ENCODE results near the gene SGIP1.

Gene SGIP1, protein sequence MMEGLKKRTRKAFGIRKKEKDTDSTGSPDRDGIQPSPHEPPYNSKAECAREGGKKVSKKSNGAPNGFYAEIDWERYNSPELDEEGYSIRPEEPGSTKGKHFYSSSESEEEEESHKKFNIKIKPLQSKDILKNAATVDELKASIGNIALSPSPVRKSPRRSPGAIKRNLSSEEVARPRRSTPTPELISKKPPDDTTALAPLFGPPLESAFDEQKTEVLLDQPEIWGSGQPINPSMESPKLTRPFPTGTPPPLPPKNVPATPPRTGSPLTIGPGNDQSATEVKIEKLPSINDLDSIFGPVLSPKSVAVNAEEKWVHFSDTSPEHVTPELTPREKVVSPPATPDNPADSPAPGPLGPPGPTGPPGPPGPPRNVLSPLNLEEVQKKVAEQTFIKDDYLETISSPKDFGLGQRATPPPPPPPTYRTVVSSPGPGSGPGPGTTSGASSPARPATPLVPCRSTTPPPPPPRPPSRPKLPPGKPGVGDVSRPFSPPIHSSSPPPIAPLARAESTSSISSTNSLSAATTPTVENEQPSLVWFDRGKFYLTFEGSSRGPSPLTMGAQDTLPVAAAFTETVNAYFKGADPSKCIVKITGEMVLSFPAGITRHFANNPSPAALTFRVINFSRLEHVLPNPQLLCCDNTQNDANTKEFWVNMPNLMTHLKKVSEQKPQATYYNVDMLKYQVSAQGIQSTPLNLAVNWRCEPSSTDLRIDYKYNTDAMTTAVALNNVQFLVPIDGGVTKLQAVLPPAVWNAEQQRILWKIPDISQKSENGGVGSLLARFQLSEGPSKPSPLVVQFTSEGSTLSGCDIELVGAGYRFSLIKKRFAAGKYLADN
- 0 reads per million in 4 donors for total RNA-seq

DNA sequence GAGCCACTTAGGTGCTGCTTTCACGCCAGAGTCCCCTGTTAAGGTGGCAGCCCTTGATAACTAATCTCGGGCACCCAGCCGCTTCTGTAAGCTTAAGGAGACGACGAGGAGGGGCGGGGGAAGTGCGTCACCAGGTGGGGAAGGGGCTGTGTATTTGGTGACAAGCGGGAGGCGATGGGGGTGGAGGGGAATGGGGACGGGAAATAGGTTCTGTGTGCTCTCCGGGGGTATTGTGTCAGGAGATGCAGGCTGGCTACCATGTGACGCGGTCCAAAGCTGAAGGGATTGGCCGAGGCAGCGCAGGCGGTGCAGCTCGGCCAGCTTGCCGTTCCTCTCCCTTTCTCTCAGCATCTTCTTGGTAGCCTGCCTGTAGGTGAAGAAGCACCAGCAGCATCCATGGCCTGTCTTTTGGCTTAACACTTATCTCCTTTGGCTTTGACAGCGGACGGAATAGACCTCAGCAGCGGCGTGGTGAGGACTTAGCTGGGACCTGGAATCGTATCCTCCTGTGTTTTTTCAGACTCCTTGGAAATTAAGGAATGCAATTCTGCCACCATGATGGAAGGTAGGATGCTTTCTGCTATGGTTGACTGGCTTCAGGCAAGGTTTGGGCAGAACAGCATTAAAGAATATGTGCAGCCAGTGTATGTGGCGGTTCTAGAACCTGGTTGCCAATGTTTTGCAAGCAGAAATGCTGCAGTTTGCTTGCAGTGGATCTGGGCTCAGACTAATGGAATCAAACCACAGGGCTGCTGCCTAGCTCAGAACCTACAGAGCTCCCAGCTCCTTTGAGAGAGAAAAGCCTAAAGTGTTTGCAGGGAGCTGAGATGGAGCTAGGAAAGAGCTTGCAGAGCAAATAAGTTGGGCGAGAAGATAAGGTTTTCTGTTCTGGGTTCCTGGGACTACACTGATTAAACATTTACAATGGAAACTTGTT lies at the start of gene SGIP1:
Gene SGIP1, plus strand, starts transcription at position 350 of the 937 bp plus-strand sequence. Its CDS starts 206 bp downstream, at position 556.
- DNase-seq, result no peak

DNA sequence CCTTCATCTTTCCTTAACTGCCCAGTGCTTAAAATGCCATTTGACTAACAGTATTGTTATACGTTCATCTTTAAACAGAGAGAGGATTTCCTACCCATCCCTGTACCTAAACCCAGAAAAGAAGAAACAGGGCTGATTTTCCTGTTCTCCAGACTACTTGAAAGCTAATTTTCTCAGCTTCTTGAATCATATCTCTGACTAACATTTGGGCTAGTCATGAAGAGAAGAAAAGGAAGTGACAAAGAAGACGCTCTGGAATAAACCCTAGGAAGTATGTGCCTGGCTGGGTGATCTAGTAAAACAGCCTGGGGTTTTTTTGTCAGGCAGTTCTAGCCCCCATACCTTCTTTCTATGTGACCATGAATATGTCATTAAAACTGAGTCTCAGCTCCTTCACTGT lies 44.8 kb upstream of the SGIP1 start:
- DNase-seq, result no peak

DNA sequence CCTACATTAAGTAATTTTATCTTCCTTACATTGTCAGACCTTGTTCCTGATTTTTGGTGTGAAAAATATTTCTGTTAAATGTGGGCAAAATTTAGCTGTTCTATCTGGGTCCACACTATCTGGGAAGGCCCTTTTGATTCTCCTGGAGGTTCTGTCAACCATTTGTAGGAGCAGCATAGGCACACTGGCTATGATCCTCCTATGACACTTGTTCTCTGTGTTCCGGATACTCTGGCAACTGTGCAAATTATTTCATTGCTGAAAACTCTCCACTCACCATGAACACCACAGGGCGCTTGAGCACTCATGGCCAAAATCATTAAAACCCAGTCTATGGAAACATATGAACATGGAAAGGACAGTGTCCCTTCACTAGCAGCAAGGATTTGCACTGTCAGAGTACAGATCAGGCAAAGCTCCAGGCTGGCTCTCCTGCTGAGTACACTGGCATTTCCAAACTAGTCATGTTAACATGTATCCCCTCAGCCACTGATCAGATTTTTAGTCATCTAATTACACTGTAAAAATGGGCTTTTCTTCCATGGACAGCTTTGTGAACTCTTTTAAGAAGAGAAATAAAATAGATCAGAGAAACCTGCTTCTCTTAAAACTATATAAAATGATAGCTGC lies 43.9 kb upstream of the SGIP1 start:
- DNase-seq, result no peak

- no peak for DNase-seq
These were observed 43.1 kb upstream of the SGIP1 start for GRCh38 chr1:66490816-66491215.

DNA sequence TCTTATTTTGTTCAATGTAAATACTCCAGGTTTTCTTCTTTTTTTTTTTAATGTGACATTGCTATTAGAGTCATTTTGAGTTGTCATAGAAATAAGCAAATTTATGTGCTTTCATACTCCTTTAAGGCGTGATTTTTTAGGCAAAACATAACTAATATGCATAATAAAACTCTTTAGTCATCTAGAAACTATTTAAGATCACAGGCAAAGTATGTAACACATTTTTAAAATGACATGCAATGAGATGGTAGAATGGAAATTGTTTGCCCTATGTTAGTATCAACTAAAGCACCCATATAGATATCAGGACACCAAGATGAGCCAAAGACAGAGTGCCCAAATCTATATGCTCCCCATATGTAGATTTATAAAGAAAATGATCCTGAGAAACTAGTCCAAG lies 41.5 kb upstream of the SGIP1 start:
- DNase-seq, result no peak

DNA sequence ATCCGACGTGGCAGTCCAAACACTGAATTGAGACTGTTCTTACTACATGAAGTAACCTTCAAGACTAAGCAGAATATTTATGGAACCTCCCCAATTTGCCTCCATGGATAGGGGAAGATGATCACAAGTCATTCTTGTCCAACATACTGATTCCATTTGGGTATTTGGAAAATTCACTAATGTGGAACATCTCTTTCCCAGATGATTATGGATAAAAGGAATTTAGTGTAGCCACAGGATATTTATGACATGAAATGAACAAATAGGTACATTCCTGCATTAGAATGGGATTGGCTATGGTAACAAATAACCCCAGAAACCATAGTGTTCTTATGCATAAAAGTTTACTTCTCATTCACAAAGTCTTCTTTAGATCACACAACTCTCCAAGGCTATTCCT lies 40.2 kb upstream of the SGIP1 start:
- DNase-seq, result no peak

DNA sequence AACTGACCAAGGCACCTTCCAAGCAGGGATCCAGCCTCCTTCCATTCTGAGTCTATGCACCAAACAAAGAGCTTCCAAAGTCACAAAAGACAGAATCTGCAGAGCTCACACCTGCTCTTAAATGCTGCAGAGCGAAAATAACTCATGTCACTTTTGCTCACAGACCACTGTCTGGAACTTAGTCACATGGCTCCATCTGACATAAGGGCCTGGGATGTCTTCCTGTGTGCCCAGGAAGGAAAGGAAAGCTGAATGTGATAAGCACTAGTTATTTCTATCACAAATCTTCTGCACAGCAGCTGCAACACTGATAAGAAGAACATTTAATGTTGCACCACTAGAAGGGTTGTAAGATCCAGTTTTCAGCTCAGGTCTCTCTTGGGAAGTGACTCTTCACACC lies 39.5 kb upstream of the SGIP1 start:
- DNase-seq, result no peak

GRCh38 chr1:66495495-66495894 lies 38.5 kb upstream of the SGIP1 start:
- no peak for DNase-seq

GRCh38 chr1:66497910-66498309 lies 36.0 kb upstream of the SGIP1 start:
- DNase-seq, result no peak

GRCh38 chr1:66500301-66500700 lies 33.7 kb upstream of the SGIP1 start:
- no peak for DNase-seq

DNA sequence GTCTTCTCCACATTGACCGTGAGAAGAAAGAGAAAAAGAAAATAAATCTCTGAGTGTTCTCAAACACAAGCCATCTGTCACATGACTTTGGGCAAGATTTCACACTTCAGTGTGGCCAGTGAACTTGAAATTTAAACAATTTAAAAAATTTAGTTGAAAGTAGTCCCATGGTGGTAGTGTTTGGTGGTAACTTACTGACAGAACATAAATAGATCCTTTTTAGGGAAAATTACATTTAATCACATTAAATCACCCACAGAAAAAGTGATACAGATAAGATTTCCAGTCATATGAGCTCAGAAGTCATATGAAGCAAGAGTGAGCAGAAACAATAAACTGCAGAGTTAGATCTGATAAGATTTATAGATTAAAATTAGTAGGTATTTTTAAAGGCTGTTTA lies 31.9 kb upstream of the SGIP1 start:
- no peak for DNase-seq

GRCh38 chr1:66503841-66504470 lies 30.0 kb upstream of the SGIP1 start:
- peak in 2 of 5 donors; percentile 3 to 28 for DNase-seq

DNA sequence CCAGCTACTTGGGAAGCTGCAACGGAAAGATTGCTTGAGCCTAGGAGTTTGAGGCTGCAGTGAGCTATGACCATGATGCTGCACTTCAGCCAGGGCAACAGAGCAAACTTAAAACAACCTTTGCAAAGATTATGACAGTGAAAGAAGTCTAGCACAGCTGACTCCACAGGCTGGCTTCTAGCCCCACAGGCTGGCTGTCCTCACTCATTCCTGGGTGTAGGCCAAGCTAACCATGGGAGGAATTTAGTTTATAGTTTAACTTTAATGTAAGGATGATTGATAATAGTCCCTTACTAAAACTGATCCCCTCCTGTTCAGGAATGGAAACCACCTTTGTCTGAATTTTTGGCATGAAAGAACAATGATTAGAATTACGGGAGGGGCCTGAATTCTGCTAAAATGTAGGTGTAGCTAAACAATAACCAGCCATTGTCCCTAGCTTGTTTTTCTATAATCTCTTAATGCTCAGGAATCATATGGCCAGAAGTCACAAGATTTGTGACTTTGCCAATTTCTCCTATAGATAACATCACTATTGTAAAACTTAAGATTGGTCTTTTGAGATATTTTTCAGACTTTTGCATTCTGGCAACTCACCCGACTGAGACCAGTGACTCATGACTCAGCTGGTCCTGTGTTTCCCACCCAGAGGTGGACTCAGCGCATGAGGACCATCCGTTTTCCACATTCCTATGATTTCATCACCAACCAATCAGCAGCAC lies 28.1 kb upstream of the SGIP1 start:
- no peak for DNase-seq

GRCh38 chr1:66506393-66506687 lies 27.6 kb upstream of the SGIP1 start:
- no peak for DNase-seq

DNA sequence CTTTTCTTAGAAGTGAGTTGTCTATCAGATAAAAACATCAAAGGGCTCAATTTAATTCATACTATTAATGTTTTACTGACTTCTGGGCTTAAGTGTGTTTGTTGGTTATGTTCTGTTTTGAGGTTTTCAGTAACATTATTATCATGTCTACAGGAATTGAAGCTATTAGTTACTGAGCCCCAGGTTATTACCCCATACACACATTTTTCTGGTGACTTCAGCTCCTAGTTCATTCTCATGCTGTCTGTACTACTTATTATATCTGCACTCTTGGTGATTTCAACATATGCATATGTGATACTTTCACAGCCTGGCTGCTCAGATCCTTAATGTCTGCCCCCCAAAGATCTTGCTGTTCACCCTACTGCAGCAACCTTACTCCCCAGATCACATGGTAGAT lies 27.0 kb upstream of the SGIP1 start:
- no peak for DNase-seq

DNA sequence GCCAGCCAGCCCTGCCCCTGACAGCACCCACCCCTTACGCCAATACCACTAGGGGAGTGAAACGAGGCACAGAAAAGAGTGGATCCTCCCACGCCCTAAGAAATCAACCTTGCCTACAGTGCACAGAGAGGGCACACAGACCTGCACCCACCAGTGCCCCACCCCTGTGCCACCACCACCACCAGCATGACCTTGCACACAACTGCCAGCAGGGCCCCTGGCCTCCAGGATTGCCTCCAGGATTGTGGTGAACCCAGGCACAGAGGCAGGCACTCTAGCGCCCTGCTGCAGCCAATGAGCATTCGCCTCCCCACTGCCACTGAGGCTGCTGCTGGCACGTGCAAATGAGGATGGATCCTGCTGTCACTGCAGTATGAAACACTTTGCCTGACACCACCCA lies 23.5 kb upstream of the SGIP1 start:
- DNase-seq, result no peak

DNA sequence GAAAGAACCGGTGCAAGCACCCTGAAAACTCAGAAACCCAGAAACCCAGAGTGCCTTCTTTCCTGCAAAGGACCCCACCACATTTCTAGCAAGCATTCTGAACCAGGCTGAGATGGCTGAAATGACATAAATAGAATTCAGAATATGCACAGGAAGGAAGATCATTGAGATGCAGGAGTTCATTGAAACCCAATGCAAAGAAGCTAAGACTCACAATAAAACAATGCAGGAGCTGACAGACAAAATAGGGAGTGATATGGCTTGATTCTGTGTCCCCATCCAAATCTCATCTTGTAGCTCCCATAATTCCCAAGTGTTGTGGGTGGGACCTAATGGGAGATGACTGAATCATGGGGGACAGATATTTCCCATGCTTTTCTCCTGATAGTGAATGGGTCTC lies 22.8 kb upstream of the SGIP1 start:
- DNase-seq, result no peak

GRCh38 chr1:66517959-66518358 lies 16.0 kb upstream of the SGIP1 start:
- no peak for DNase-seq

GRCh38 chr1:66518654-66519053 lies 15.3 kb upstream of the SGIP1 start:
- no peak for DNase-seq

DNA sequence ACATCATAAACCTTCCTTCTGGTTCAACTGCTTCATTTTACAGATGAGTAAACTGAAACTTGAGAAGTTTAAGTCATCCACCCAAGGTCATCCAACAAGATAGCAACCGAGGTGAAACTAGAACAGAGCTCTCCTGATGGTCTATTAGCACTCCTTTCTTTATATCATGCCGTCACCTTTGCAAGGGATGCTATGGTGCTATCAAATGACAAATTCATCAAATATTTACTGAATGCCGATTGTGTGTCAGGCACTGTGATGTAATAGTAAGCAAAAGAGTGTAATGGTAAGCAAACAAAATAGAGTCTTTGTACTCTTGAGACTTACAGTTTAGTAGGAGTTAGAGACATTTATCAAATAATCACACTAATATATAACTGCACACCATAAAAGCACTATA lies 14.0 kb upstream of the SGIP1 start:
- DNase-seq, result no peak

DNA sequence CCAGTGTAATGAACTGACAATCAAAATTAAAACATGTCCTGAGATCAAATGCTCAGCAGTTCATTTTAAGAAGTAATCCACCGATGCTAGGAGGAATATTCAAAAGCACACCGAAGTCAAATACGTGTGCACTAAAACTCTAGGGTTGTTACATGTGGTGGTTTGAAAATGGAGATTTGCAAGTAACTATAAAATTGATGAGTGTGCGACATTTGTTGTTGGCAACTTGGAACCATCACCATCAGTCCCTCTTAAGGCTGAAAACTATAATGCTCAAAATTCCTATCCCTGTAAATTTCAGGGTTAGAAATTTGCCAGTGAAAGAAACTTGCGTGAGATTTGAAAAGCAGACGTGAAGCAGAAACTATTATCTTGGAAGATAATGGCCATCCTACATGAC lies 13.3 kb upstream of the SGIP1 start:
- no peak for DNase-seq
